Hematopoietic multipotent progenitor cell treated with erythropoietin and hydrocortisone succinate and interleukin-3 and kit ligand, for 6 days (in vitro differentiated cells): ENCODE data around the gene SUSD4.
A peak's percentile ranks its signal among the peaks of the same experiment; 100 is the strongest.
"Not testable (repeated sequence)": the region's sequence is repeated elsewhere in the genome, so short reads cannot be mapped to it uniquely, and the experiment has no call there.

Source experiments
- DNase-seq: peaks from one replicate; pipeline ENCODE4 v3.0.0-alpha.2; 2015

Gene SUSD4

DNA sequence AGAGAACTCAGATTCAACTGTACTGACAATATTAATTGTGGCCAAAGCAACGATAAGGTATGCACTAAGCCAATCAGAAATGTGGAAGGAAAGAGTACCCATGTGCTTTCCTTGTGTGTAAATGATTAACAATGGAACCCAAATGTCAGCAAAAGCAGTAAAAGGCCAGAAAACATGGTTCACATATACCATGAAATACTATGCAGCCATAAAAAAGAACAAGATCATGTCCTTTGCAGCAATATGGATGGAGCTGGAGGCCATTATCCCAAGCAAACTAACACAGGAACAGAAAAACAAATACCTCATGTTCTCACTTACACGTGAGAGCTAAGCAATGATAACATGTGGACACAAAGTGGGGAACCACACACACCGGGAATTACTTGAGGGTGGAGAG lies 78.5 kb downstream of the SUSD4 start:
- DNase-seq: no peak

DNA sequence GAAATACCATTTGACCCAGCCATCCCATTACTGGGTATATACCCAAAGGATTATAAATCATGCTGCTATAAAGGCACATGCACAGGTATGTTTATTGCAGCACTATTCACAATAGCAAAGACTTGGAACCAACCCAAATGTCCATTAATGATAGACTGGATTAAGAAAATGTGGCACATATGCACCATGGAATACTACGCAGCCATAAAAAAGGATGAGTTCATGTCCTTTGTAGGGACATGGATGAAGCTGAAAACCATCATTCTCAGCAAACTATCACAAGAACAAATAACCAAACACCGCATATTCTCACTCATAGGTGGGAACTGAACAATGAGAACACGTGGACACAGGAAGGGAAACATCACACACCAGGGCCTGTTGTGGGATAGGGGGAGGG lies 80.3 kb downstream of the SUSD4 start:
- DNase-seq: not testable (repeated sequence)

DNA sequence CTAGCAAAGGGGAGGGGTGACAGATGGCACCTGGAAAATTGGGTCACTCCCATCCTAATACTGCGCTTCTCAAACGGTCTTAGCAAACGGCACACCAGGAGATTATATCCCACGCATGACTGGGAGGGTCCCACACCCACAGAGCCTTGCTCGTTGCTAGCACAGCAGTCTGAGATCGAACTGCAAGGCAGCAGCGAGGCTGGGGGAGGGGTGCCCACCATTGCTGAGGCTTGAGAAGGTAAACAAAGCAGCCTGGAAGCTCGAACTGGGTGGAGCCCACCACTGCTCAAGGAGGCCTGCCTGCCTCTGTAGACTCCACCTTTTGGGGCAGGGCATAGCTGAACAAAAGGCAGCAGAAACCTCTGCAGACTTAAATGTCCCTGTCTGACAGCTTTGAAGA lies 85.7 kb downstream of the SUSD4 start:
- DNase-seq: not testable (repeated sequence)

DNA sequence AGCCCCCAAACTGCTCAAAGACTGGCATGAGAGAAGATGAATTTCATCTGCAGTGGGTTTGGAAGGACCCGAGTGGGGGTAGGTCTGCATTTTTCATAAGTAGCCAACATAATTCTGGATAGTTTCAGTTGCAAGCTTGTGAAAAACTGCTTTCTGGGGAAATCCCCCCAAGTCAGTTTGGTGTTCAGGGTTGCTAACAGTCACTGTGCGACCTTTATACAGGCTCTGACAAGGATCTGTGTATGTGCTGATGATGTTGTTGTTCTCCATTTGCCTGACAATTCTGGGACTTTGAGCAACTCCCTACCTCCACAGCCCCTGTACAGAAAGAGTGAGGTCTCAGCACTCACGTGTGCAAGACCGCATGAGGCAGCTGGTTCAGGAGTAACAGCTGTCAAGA lies 87.9 kb downstream of the SUSD4 start:
- no peak for DNase-seq

DNA sequence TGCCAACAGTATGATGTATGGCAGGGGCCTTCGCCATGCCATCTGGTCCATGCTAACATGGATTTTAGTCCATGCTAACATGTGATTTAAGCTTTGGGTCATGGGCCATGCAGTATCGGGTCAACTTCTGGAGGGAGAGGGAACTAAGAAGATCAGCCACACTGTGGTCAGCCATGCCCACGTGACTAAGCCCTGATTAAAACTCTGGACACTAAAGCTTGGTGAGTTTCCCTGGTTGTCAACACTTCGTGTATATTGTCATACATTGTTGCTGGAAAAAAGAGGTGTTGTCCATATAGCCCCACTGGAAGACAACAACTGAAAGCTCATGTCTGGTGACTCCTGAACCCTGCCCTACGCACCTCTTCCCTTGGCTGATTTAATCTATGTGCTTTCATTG lies 90.5 kb downstream of the SUSD4 start:
- no peak for DNase-seq

DNA sequence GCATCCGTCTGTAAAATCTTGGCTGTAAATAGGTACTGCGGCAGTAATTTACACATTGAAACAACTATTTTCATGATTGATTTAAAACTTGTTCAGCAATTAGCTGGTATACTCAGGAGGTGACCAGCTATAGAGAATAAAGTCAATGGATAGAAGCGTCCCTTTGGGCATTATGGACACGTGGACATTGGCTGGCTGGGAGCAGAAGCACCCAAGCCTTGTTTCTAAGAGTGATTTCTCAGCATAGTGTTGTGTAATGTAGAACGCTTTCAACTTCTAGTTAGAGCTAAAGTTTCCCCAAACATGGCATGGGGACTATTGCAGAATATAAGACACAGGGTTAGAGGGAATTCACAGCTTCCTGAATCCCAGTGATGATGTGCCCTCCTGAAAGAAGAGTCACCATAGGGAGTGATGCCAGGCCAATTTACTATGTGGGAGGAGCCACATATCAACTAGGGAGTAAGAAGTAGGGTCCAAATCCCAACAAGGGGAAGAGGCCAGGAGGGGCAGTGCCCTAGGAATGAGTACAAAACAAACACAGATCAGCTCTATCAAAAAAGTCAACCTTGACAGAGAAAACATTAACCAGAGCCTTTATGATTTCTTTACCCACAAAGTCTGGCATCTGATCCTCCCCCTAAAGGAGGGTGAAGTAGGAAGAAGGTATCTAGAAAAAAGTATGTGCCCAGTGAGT lies 92.7 kb downstream of the SUSD4 start:
- no peak for DNase-seq

DNA sequence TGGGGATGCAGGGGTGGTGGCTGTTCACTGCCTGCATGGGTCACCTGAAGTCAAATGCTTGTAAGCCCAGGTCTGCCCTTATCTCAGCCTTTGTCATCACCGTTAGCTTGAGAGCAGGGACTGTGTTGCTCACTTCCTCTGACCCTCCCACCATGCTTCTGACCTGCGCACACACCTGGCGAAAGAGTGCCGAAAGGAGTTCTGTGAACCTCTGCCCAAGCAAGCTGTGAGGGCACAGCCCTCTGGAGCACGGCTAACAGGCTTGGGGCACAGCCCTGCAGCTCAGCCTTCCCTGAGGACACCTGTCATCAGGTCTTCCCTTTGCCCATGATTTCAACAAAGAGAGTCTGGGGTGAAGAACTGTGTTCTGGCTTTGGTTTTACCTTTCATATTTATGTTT lies 93.8 kb downstream of the SUSD4 start:
- no peak for DNase-seq

DNA sequence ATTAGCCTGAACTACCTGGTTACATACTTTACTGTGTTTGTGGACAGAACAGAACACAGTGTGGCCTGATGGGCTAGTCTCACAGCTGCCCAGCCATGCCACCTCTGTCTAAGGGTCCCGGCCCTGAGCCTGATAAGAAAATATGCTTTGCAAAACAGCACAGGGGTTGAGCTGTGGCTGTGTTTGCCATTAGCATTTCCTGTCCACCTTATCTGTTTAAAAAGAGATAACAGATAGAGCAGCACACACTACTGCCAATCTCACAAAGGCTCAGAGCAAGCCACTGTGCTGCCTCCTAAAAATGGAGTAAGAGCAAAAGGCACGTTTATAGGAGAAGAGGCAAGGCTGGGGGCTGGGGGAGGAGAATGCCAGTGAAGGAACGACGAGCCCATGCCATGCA lies 95.0 kb downstream of the SUSD4 start:
- peak; percentile 33 for DNase-seq

DNA sequence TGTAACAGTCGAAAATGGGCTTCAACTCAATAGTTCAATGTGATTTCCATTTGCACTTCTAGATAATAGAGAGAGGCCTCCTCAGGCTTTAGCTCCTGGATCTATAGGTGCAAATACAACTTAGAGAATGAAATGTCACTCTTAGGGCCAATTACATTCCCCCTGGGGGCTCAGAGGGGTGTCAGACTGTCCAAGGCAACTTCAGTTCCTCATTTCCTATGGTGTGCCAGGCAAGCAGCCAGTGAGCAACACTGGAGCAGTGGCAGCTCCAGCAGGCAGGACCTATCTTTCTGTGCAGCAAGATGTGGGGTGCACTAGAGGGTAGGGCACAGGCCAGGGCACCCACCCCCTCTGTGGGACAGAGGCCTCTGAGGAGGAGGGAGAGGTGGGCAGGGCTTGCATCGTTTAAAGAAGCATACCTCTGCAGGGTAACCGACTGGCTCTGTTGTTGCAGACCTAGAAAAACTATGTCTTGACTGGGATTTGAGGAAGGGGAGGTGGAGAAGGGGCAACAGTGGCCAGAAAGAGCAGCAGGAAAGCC lies 97.3 kb downstream of the SUSD4 start:
- DNase-seq: no peak

DNA sequence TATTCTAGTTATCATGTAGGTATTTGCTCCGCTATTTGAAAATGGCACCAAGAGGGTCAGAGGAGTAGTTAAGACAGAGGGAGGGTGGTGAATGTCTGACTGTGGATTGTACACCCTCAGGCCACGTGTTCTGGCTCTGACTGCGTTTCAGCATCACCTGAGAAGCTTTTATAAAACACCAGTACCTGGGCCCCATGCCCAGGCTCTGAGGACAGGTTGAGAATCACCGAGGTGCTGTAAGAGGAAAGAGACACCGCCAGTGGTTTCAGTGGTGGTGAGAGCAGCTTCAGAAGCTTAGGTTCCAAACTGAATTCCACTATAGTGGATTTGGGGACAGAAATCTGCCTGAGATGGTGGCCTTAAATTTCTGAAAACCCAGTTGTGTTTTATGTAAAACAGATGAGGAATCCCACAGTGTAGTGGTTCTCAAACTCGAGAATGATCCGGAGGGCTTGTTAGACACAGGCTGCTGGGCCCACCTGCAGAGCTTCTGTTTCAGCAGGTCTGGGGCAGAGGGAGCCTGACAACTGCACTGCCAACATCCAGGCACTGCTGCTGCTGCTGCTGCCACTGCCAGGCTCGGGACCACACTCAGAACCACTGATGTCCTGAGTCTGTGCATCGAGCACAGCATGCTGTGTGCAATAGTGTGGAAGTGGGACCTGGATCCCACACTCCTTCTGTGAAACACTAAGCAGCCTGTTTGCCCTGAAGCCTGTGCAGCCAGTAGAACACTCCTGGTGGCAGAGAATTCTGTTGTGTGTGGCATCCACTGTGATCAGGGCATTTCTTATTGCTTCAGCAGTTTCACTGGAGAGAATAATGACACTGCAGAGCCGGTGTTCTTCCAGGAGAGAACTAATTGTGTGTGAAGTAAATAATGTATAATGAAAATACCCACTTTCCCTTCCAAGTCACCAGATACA lies 98.7 kb downstream of the SUSD4 start:
- DNase-seq: no peak

DNA sequence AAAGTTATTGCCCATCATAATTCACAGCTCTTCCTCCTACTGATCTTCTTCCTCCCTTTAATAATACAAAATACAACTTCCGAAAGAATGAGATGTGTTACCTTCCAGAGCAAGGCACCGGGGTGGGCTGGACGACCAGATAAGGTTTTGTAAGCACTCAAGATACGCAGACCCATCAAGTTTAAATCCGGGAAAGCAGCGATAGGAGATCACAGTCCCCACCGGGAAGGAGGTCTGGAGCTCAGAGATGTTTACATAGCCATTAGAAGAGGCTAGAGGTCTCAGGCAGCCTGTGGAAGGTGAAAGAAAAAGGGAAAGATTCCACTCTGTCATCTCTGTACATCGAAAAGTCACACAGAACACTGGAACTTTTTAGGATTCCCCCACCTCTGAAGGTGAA lies 99.4 kb downstream of the SUSD4 start:
- no peak for DNase-seq

DNA sequence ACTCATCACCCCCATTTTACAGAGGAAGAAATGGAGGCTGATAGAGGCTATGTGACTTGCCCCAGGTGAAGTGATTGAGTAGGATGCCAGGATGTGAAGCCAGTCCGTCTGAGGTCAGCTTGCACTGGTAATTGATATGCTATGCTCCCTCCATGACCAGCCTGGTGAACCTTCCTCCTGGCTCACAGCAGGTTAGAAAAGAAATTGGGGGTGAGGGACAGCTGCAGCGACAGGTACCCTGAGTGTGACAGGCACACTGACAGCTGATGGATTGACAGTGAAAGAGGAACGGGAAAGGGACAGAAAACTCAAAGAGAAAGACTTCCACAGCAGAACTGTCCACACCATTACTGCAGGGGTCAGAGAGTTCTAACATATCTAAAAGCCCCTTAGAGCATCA lies 102.1 kb downstream of the SUSD4 start:
- no peak for DNase-seq

DNA sequence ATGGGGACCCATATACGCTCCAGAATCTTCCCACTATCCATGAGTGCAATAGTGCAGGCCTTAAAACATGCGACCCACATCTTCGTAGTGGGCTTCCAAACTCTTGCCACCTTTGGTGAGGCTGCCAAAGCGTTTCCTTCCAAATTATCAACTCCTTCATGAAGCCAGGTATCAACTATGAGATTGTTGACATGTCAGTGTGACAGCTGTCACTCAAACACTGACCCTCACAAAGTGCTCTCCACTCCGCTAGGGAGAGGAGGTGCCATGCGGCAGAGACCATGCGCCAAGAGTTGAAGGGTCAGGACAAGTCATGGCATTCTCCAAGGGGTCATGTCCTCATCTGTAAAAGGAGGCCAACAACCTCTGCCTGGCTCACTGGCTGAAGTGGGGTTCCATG lies 103.3 kb downstream of the SUSD4 start:
- DNase-seq: no peak

DNA sequence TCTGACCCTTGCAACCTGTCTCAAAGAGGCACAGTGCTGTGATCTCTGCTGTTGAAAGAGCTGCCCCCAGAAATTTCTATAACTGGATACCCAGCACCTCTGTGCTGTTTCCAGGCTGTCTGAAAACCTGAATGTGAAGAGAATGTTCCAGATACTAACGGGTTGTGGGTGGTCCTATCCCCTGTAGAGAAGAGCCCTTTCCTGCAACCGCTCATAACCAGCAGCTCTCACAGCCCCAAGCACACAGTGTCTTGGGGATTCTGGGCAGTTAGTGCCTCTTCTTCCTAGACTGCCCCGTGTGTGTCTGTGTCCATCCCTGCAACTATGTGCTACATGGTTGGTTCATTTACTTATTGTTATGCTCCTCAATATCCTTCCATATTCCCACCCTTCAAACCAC lies 104.5 kb downstream of the SUSD4 start:
- DNase-seq: no peak

DNA sequence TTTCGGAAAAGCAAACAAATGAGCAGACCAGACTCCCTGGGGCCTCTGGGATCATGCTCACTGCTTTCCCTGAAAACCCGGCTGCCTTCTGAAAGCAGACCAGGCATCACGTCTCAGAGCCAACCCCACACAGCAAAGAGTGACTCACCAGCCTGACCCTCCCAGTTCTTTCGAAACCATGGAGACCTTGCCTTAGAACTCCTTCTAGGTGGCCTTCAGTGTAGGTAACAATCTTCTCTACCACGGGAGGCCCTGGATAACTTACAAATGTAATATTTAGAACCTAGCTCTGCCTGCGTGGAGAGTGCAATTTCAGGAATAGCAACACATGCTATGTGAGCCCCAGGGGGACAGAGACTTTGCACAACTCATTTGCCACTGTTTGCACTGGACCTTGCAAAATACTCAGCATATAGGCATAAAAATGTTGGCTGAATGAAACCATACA lies 105.2 kb downstream of the SUSD4 start:
- DNase-seq: no peak

DNA sequence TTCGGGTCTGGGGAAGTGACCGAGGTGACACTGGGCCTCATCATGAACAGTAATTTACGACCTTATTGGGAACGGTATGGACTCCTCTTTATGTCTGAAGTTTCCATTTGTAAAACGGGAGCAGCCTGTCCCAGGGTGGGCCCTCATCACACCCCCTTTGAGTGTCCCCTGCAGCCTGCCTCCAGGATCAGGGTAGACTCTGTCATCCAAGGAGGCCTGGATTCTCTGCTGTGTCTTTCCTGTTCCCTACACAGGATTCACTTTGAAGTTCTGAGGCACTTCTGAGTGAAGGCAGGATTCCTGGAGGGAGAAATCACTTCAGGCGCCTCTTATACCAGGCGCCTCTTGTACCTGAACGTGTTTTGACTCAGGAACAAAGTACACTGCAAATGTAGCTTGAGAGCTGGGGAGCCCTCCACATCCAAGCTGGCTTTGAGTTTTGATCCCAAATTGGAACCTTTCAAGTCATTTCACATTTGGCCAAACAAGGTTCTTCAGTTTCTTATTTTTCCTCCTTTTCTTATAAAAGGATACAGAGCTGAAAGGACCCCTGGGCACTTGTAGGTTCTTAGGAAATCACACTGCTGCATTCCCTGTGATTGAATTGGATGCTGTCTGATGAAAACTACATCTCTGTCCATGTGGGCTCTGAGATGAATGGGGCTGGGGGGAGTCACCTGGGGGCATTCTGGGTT lies 106.0 kb downstream of the SUSD4 start:
- DNase-seq: no peak

DNA sequence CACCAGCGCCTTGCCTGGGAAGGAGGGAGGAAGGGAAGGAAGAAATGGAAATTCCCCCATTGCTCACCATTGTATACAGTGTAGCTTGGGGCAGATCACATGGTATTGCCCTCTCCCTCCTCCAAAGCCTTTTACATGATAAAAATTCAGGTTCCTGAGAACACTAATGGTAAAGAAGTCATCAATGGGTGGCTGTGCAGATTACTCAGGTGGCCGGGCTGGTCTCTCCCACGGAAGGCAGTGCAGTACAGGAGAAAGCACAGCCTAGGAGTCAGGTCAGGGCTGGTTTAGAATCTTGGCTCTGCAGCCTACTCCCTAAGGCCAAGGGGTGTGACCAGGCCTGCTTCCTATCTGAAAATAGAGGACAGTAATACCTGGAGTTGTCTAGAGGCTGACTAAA lies 107.9 kb downstream of the SUSD4 start:
- no peak for DNase-seq

DNA sequence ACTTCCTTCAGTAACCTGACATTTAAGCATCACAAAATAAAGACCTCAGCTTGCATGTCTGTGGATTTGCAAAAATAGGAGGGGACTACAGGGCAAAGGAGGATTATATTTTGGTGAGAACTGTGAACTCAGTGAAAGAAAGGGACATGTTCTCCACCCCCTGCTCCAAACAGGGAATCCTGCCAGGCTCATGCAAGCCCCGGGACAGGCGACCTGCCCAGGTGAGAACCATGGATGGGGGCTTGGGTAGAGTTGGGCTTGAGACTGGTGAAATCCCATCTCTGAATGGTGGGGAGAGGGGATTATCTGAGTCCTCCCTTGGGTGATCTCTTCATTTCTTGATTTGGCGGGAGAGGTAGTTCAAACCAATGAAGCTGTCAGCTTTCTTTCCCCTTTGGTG lies 110.1 kb downstream of the SUSD4 start:
- no peak for DNase-seq

DNA sequence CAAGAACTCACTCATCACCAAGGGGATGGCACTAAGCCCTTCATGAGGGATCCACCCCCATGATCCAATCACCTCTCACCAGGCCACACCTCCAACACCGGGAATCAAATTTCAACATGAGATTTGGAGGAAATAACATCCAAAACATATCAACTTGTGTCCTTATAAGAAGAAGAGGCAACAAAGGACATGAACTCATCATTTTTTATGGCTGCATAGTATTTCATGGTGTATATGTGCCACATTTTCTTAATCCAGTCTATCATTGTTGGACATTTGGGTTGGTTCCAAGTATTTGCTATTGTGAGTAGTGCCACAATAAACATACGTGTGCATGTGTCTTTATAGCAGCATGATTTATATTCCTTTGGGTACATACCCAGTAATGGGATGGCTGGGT lies 112.6 kb downstream of the SUSD4 start:
- not testable (repeated sequence) for DNase-seq

DNA sequence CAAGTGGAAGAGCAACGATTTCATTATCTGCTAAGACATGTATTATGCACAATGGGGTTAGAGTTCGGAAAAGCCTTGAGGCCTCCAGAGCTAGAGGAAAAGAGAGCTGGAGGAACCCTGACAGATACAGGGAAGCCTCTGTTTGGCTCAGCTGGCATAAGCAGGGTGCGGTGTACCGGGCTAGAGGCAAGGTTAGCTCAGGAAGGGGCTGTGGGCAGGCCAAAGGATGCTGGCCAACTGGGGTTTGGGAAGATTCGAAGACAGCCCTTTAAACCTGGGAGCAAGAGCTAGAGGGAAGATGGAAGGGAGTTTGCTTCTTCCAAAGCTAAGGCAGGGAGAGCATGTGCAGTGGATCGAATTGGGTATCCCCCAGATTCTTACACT lies 113.4 kb downstream of the SUSD4 start:
- DNase-seq: no peak

DNA sequence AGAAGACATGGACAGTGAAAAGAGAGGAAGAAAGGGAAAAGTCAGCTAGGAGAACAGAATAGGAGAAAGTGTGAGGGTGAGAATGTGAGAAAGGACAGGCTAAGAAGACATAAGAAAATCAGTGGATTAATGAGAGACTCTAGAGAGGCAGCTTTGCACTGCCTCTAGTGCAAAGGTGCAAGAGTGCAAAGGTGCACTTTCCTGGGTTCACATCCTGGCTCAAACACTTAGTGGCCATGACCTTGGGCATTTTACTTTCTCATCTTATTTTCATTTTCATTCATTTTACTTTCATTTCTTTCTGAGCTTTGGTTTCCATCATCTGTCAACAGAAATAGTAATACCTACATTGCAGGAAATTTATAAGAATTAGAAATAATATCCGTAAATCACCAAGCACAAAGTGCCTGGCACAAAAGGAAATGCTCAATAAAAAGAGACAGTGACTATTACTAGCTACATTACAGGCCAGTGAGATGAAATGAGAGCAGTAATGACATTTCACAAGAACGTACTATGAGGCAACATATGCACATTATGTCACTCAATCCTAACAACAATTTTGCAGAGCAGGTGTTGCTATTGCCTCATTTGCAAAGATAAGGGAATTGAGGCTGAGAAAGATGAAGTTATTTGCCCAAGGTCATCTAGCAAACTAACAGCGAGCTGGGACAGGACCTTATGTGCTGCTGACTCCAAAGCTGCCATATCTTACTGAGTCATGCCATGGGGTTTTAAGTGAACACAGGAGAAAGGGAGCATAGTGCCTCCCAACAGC lies 113.9 kb downstream of the SUSD4 start:
- DNase-seq: peak; percentile 45

DNA sequence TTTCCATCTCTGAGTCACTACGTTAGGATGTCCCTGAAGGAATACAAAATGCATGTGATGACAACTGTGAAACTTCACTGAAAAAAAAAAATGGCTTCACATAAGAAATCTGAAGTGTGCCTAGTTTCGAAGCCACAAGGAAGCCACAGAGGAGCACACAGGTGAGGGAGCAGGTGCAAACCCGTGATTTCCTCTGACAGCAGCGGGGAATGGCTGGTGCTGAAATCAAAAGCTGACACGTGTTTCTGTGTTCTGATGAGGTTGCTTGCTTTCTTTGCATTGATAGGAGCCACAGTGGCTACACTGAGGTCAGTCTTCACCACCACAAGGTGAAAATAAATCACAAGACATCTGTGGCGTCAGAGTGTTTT lies 115.2 kb downstream of the SUSD4 start:
- no peak for DNase-seq
